GM10248 (cell line): ENCODE data around the gene SMOC2.
"Not testable (repeated sequence)": the region's sequence is repeated elsewhere in the genome, so short reads cannot be mapped to it uniquely, and the experiment has no call there.

Experiments used
- CTCF ChIA-PET: fragments of 300-600 bp; sonication (Branson Sonifier 250); formaldehyde crosslinking; extraction: SDS; loops from one replicate; lab custom pipeline; 2021; ENCODE audit warnings: antibody characterized with exemption; lab: Yijun Ruan, JAX
- POLR2A ChIA-PET: fragments of 350-650 bp; sonication (Branson Sonifier 250); formaldehyde crosslinking; extraction: SDS; loops from one replicate; lab custom pipeline; 2020; ENCODE audit warnings: antibody characterized with exemption; lab: Yijun Ruan, JAX
- DNase-seq: peaks from one replicate; pipeline ENCODE4 v3.0.0; 2012; ENCODE audit errors: extremely low spot score
- TF ChIP-seq, protein P1 (sequence below): IDR thresholded peaks from 2 replicates; pipeline ENCODE4 v1.5.1; 2012; ENCODE audit warnings: mild to moderate bottlenecking, low read depth; ENCODE audit errors: extremely low read depth, missing control alignments, control extremely low read depth

SMOC2 gene

DNA sequence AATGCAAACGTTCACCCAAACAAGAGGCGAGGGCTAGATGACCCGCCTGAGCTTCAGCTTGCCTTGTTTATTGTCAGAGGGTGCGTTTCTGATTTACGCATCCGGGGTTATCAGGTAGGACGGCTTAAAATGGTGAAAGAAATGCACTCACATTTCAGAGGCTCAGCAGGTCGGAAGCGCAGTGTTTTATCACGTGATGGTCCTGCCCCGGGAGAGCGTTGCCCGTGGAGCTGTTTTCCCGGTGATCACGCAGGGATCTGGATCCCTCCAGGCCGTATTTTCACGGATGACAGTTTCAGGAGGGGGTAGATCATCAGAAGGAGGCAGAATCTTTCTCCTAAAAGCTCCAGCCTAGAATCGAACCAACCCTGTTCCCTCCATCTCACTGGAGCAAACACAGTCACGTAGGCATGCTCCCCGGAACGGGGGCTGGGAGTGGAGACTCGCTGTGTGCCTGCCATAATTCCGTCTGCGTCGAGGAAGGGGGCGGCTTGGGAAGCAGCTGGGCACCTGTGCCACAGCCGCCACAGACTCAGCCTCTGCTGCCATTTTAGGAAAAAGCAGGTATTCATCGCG is 121.7 kb downstream of the SMOC2 start:
- TF ChIP-seq, protein P1, sequence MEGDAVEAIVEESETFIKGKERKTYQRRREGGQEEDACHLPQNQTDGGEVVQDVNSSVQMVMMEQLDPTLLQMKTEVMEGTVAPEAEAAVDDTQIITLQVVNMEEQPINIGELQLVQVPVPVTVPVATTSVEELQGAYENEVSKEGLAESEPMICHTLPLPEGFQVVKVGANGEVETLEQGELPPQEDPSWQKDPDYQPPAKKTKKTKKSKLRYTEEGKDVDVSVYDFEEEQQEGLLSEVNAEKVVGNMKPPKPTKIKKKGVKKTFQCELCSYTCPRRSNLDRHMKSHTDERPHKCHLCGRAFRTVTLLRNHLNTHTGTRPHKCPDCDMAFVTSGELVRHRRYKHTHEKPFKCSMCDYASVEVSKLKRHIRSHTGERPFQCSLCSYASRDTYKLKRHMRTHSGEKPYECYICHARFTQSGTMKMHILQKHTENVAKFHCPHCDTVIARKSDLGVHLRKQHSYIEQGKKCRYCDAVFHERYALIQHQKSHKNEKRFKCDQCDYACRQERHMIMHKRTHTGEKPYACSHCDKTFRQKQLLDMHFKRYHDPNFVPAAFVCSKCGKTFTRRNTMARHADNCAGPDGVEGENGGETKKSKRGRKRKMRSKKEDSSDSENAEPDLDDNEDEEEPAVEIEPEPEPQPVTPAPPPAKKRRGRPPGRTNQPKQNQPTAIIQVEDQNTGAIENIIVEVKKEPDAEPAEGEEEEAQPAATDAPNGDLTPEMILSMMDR, result no peak
- no peak for DNase-seq
- POLR2A ChIA-PET, result no interaction called here
- CTCF ChIA-PET, result no interaction called here

DNA sequence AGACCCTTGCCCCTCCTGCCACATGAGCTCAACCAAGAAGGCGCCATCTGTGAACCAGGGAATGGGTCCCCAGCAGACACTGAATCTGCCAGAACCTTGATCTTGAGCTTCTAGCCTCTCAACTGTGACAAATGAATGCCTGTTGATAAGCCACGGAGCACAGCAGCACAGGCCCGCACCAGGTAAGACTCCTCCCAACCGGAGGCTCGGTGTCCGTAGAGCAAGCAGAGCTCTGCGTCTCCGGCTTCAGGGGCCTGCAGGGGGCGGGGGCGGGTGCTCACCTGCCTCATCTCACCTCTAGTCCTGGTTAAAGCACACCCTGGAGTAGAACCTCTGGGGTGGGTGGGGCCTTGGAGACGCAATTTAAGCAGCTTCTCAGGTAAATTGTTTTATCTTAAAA is 122.7 kb downstream of the SMOC2 start:
- TF ChIP-seq, protein P1, result no peak
- CTCF ChIA-PET, result no interaction called here
- DNase-seq, result no peak
- POLR2A ChIA-PET, result no interaction called here

DNA sequence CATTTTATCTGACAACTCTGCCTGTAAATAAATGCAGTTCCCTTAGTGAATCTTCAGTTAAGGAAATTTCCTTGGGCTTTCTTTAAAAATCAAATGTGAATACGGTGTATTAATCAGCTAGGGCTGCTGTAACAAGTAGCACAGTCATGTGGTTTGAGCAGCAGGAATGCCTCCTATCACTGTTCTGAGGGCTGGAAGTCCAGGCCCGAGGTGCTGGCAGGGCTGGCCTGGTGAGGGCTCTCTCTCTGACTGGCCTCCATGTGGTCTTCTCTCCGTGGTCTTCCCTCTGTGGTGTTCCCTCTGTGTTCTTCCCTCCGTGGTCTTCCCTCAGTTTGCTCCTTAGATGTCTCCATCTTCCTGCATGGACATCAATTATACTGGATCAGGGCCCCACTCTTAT is 124.1 kb downstream of the SMOC2 start:
- ChIA-PET CTCF (no interaction called here), POLR2A (no interaction called here)
- TF ChIP-seq, protein P1, result no peak
- no peak for DNase-seq

DNA sequence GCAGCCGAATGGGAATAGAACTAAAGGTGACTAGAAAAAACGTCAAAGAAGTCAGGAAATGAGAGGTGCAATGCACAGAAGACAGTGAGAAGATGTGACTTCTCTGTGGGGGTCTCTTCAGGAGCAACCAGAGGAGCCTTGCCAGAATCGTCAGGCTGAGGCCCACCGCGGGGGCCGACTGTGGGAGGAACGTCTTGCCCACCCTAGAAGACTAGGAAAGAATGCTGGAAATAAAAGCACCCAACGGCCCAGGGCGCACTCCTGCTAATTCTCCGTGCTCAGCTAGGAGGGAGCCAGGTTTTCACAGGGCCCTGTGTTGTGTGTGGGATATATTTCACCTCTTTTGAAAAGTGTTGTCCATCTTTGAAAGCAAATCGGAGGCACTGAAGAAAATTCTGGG is 129.2 kb downstream of the SMOC2 start:
- TF ChIP-seq, protein P1, result no peak
- CTCF ChIA-PET, result no interaction called here
- POLR2A ChIA-PET, result no interaction called here
- no peak for DNase-seq

DNA sequence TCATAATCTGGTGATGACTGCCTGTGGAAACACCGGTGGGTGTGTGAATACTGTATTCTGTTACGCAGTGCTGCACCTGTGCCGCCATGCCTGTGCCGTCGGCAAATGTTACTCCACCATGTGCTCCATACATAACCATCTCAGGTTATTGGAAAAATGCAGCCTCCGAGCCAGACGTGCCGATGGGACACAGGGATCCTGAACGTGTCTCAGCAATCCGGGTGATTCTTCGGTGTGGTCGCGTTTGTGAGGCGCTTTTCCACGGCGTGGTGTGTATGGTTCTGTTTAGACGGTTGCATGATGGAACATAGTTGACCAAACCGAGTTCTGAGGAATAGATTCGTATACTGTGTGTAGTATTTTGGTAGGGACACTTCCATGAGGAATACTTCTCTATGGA is 130.3 kb downstream of the SMOC2 start:
- DNase-seq, result no peak
- TF ChIP-seq, protein P1, result no peak
- CTCF ChIA-PET, result no interaction called here
- POLR2A ChIA-PET, result no interaction called here

DNA sequence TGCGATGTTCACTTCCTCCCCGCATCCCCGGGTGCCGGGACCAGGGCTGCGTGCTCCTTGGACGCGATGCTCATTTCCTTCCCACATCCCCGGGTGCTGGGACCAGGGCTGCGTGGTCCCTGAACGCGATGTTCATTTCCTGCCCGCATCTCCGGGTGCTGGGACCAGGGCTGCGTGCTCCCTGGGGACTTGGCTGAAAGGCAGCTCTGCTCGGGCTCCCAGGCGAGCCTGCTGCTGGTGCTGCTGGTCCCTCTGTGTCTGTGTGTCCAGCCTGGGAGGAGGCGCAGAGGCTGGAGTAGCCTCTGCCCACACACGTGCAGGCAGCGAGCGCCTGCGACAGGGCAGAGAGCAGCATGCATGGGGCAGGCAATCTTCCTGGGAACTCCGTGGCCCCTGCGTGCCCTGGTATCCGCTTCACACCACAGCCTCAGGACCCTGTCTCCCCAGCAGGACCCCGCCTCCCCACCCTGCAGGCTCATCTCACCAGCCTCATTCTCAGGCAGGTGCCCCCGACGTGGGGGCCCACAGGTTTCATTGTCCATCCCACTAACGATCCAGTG is 132.4 kb downstream of the SMOC2 start:
- DNase-seq, CTCF ChIA-PET, POLR2A ChIA-PET: not testable (repeated sequence)

DNA sequence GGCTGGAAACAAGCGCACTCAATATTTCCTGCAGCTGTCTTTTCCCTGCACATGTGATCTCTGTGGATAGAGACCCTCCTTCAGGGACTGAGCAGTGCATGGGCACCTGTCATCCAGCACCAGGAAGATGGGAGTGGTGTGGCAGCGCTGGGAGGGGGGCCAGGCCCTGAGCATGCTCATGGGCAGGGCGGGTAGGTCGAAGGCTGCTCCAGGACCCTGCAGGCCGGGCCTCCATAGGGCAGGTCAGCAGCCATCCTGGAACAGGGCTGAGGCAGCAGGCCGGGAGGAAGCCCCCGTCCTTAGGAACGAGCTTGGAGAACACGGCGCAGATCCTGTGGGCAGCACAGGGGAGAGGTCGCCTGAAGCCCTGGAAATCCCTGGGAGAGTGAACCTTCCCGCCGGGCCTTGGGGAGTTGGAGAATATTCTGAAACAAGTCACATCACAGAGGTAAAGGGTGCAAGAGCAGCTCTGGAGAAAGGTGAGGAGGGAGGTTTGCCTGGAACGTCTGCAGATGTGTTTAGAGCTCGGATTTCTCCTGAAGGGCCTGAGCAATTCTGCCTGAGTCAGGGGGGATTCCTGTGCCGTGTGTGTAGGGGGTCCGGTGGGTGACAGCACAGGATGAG is 133.2 kb downstream of the SMOC2 start:
- POLR2A ChIA-PET, result no interaction called here
- TF ChIP-seq, protein P1, result no peak
- CTCF ChIA-PET, result no interaction called here
- DNase-seq, result no peak
